HFFc6 (cell line): ENCODE data around the gene FBN1. TPM values are rescaled to one million over a fixed set of nuclear protein-coding genes. Genes with fewer than 3 reads are reported as not detected.

Experiments used
- DNase-seq: peaks from one replicate; pipeline ENCODE4 v3.0.0-alpha.2; 2018
- H3K27ac Mint-ChIP-seq: 2 replicates; pipeline ENCODE4 v1.8.0; 2020; ENCODE audit warnings: mild to moderate bottlenecking, mixed read lengths
- H3K27me3 Mint-ChIP-seq: 2 replicates; pipeline ENCODE4 v1.8.0; 2021; ENCODE audit warnings: mild to moderate bottlenecking, moderate library complexity, mixed read lengths; ENCODE audit not compliant: insufficient read depth
- H3K36me3 Mint-ChIP-seq: 2 replicates; pipeline ENCODE4 v1.8.0; 2021; ENCODE audit warnings: low read depth, mixed read lengths
- H3K4me1 Mint-ChIP-seq: 2 replicates; pipeline ENCODE4 v1.8.0; 2020; ENCODE audit warnings: low read depth, mixed read lengths
- H3K4me3 Mint-ChIP-seq: 2 replicates; pipeline ENCODE4 v1.8.0; 2020; ENCODE audit warnings: mild to moderate bottlenecking, moderate library complexity, mixed read lengths
- H3K9me3 Mint-ChIP-seq: 2 replicates; pipeline ENCODE4 v1.8.0; 2020; ENCODE audit warnings: mild to moderate bottlenecking, mixed read lengths
- CTCF ChIP-seq: fragments of 200-600 bp; sonication (generic); IDR thresholded peaks from 2 replicates; pipeline ENCODE4 v1.5.0; 2021; ENCODE audit warnings: antibody characterized with exemption, mild to moderate bottlenecking
- total RNA-seq, 6 experiments: library from RNA; stranded (reverse); fragmentation: NEBNext Ultra II Directional; extraction: Animal tissue kit (Norgen Biotek cat#: 25700); gene quantifications; 2 replicates in 1 of 6; 3 replicates in 5 of 6; pipeline ENCODE4 v1.2.3, GENCODE V29; 2021

The FBN1 gene
- total RNA-seq, 6 experiments from 2014 or later: 584 to 754 (median 609) TPM

GRCh38 chr15:48427960-48428547 lies 217.5 kb downstream of the FBN1 start:
- Mint-ChIP-seq H3K4me1 (peaks cover 92% of the 10 kb centered on the region), H3K9me3 (peaks cover 4% of the 10 kb centered on the region; the same call in 1 of the 2 replicates), H3K27me3 (peaks cover 45% of the 10 kb centered on the region), H3K27ac (peak overlapping the region; percentile 86), H3K4me3 (peak overlapping the region; percentile 64), H3K36me3 (peaks cover 69% of the 10 kb centered on the region)
- DNase-seq: peak; percentile 90
- no peak for TF ChIP-seq CTCF

GRCh38 chr15:48427479-48427878 lies 218.0 kb downstream of the FBN1 start:
- Mint-ChIP-seq H3K4me3 (peak overlapping the region; percentile 64), H3K27me3 (peaks cover 48% of the 10 kb centered on the region), H3K27ac (peak overlapping the region; percentile 86), H3K36me3 (peaks cover 68% of the 10 kb centered on the region), H3K4me1 (peaks cover 91% of the 10 kb centered on the region), H3K9me3 (peaks cover 8% of the 10 kb centered on the region; the same call in 1 of the 2 replicates)
- DNase-seq: no peak
- TF ChIP-seq CTCF: no peak

GRCh38 chr15:48426941-48427340 lies 218.6 kb downstream of the FBN1 start:
- TF ChIP-seq CTCF: no peak
- Mint-ChIP-seq H3K36me3 (peaks cover 67% of the 10 kb centered on the region), H3K9me3 (peaks cover 8% of the 10 kb centered on the region; the same call in 1 of the 2 replicates), H3K27me3 (peaks cover 47% of the 10 kb centered on the region), H3K4me3 (peak overlapping the region; percentile 64), H3K27ac (peak overlapping the region; percentile 80), H3K4me1 (peaks cover 91% of the 10 kb centered on the region)
- no peak for DNase-seq

GRCh38 chr15:48426044-48426443 lies 219.5 kb downstream of the FBN1 start:
- peaks cover 49% of the 10 kb centered on the region for H3K27me3 Mint-ChIP-seq
- H3K27ac Mint-ChIP-seq: peak overlapping the region; percentile 80
- H3K4me3 Mint-ChIP-seq: peak overlapping the region; percentile 63
- peak; percentile 20 for DNase-seq
- H3K36me3 Mint-ChIP-seq: peaks cover 75% of the 10 kb centered on the region
- no peak for TF ChIP-seq CTCF
- H3K4me1 Mint-ChIP-seq: peaks cover 97% of the 10 kb centered on the region
- peaks cover 9% of the 10 kb centered on the region; the same call in 1 of the 2 replicates for H3K9me3 Mint-ChIP-seq

- Mint-ChIP-seq H3K4me3 (peak overlapping the region; percentile 67), H3K9me3 (peaks cover 9% of the 10 kb centered on the region; the same call in 1 of the 2 replicates), H3K36me3 (peaks cover 76% of the 10 kb centered on the region), H3K27ac (peak overlapping the region; percentile 89), H3K4me1 (peaks cover 97% of the 10 kb centered on the region), H3K27me3 (peaks cover 49% of the 10 kb centered on the region)
- DNase-seq: no peak
- no peak for TF ChIP-seq CTCF
These were observed 220.5 kb downstream of the FBN1 start for GRCh38 chr15:48425051-48425450.
